Activated T-cell treated with anti-CD3 and anti-CD28 coated beads, Interleukin-2, amount 50 U/mL, for 24 hours (primary cell): Measurements from ENCODE around the gene CLOCK.

Experiments
- DNase-seq: peaks from one replicate; pipeline ENCODE4 v3.0.0-alpha.2; 2020
- H3K27ac Mint-ChIP-seq: 2 replicates; pipeline ENCODE4 v1.8.0; 2020; ENCODE audit warnings: mild to moderate bottlenecking, mixed read lengths
- H3K27me3 Mint-ChIP-seq: 2 replicates; pipeline ENCODE4 v1.8.0; 2020; ENCODE audit warnings: mixed read lengths
- H3K36me3 Mint-ChIP-seq: 2 replicates; pipeline ENCODE4 v1.8.0; 2020; ENCODE audit warnings: low read depth, mixed read lengths
- H3K4me1 Mint-ChIP-seq: 2 replicates; pipeline ENCODE4 v1.8.0; 2020; ENCODE audit warnings: low read depth, mixed read lengths
- H3K4me3 Mint-ChIP-seq: 2 replicates; pipeline ENCODE4 v1.8.0; 2020; ENCODE audit warnings: mild to moderate bottlenecking, moderate library complexity, mixed read lengths
- H3K9me3 Mint-ChIP-seq: 2 replicates; pipeline ENCODE4 v1.8.0; 2020; ENCODE audit warnings: mixed read lengths

CLOCK gene

DNA sequence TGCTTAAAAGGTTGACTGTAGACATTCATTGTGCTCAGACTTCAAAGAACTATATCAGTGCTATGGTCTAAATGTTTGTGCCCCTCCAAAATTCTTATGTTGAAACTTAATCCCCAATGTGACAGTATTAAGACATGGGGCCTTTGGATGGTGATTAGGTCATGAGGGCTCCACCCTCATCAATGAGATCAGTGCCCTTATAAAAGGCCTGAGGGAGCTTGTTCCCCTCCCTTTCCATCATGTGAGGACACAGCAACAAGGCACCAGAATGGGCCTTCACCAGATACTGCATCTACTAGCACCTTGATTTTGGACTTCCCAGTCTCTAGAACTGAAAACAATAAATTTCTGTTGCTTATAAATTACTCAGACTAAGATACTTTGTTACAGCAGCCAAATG, 28.3 kb downstream of the CLOCK start:
- no peak for DNase-seq

DNA sequence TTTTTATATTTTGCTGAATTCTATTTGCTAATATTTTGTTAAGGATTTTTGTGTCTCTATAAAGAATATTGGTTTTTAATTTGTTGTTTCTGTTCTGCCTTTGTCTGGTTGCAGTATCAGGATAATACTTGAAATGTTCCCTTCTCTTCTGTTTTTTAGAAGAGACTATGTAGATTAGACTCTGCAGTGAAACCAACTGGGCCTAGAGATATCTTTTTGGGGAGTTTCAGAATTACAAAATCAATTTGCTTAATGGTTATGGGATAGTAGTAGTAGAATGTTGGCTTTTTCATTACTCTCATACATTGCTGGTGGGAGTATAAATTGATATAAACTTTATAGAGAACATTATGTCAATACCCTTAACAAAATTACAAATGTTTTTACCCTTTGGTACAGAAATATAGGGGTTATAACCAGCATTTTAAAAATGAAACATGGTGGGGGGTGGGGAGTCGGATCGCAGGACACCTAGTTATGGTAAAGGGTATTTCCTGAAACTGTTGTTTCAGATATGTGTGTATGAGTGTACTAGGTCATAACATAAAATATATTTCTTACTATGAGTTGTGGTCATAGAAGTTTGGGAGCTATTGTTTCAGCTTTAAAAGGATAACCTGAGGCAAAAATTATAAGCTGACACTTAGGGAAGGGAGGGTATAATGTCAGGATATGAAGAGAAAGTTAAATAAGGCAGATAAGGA, 29.0 kb downstream of the CLOCK start:
- Mint-ChIP-seq H3K36me3 (peaks cover 11% of the 10 kb centered on the region), H3K9me3 (peaks cover 3% of the 10 kb centered on the region), H3K27ac (no peak overlapping the region), H3K27me3 (no peaks in the 10 kb centered on the region), H3K4me1 (peaks cover 9% of the 10 kb centered on the region), H3K4me3 (no peak overlapping the region)
- no peak for DNase-seq

More for the DNA sequence above, 28.3 kb downstream of the CLOCK start:
- Mint-ChIP-seq H3K4me3 (no peak overlapping the region), H3K27ac (no peak overlapping the region), H3K27me3 (no peaks in the 10 kb centered on the region), H3K36me3 (peaks cover 12% of the 10 kb centered on the region), H3K4me1 (peaks cover 11% of the 10 kb centered on the region), H3K9me3 (no peaks in the 10 kb centered on the region)

DNA sequence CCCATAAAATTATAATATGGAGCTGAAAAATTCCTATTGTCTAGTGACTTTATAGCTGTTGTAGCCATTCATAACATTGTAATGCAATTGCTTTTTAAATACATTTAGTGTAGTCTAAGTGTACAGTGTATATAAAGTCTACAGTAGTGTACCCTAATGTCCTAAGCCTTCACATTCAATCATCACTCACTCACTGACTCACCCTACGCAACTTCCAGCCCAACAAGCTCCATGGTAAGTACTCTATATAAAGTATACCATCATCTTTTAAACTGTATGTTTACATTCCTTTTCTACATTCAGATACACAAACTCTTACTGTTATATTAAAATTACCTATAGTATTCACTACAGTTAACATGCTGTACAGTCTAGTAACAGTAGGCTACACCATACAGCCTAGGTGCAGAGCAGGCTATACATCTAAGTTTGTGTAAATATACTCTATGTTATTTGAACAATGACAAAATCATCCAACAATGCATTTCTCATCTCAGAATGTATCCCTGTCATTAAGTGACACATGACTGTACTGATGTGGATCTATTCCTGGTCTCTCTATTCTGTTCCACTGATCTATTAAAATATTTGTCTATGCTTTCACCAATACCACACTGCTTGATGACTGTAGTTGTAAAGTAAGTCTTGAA, 33.7 kb downstream of the CLOCK start:
- H3K9me3 Mint-ChIP-seq = peaks cover 6% of the 10 kb centered on the region
- H3K36me3 Mint-ChIP-seq = peaks cover 21% of the 10 kb centered on the region
- no peak overlapping the region for H3K27ac Mint-ChIP-seq
- no peak overlapping the region for H3K4me3 Mint-ChIP-seq
- H3K4me1 Mint-ChIP-seq = peaks cover 23% of the 10 kb centered on the region
- H3K27me3 Mint-ChIP-seq = no peaks in the 10 kb centered on the region
- DNase-seq = no peak

DNA sequence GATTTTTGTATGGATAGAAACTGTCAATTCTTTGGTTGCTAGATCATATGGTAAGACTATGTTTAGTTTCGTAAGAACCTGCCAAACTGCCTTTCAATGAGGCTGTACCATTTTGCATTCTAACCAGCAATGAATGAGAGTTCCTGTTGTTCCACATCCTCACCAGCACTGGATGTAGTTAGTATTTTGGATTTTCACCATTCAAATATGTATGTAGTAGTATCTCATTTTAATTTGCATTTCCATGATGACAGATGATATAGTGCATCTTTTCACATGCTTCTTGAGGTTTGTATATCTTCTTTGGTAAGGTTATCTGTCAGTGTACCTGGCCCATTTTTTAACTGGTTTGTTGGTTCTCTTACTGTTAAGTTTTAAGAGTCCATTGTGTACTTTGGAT, 34.6 kb downstream of the CLOCK start:
- H3K4me3 Mint-ChIP-seq = no peak overlapping the region
- H3K36me3 Mint-ChIP-seq = peaks cover 27% of the 10 kb centered on the region
- peaks cover 17% of the 10 kb centered on the region for H3K4me1 Mint-ChIP-seq
- H3K9me3 Mint-ChIP-seq = peaks cover 6% of the 10 kb centered on the region
- no peaks in the 10 kb centered on the region for H3K27me3 Mint-ChIP-seq
- DNase-seq = no peak
- H3K27ac Mint-ChIP-seq = no peak overlapping the region

DNA sequence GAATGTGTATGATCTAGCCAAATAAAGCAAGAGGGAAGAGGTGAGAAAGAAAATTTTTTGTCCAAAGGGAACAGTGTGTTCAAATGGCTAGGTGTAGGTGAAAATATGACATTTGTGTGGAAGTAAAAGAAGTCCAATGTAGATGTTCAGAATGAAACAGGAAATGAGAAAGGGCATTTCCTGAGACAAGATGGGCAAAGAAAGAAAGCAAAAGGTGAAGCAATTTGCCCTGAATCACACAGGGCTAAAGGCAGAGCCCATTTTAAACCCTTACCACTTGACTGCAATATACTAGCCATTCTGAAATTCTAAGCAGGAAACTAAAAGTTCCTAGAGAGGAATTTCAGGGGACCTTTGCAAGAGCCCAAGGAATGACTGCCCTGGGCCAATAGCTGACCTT, 36.0 kb downstream of the CLOCK start:
- Mint-ChIP-seq H3K27me3 (no peaks in the 10 kb centered on the region), H3K4me3 (no peak overlapping the region), H3K27ac (no peak overlapping the region), H3K9me3 (peaks cover 6% of the 10 kb centered on the region), H3K4me1 (peaks cover 17% of the 10 kb centered on the region), H3K36me3 (peaks cover 35% of the 10 kb centered on the region)
- no peak for DNase-seq

DNA sequence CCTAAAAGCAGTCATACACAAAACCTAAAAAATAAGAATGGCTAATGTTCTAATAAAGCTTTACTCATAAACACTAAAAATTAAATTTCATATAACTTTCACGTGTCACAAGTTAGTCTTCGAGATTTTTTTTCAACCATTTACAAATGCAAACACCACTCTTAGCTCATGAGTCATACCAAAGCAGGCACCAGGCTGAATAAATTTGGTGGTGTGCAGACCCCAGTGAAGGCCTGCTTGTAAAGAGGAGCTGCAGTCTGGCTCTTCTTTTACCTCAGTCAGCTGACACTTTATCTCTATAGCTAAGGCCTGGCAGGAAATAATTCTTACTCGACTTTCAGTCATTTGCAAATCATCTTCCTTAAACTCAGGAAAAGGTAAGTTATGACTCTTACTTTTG, 37.4 kb downstream of the CLOCK start:
- DNase-seq = no peak
- Mint-ChIP-seq H3K4me1 (peaks cover 17% of the 10 kb centered on the region), H3K27me3 (no peaks in the 10 kb centered on the region), H3K4me3 (no peak overlapping the region), H3K36me3 (peaks cover 38% of the 10 kb centered on the region), H3K27ac (no peak overlapping the region), H3K9me3 (peaks cover 6% of the 10 kb centered on the region)

DNA sequence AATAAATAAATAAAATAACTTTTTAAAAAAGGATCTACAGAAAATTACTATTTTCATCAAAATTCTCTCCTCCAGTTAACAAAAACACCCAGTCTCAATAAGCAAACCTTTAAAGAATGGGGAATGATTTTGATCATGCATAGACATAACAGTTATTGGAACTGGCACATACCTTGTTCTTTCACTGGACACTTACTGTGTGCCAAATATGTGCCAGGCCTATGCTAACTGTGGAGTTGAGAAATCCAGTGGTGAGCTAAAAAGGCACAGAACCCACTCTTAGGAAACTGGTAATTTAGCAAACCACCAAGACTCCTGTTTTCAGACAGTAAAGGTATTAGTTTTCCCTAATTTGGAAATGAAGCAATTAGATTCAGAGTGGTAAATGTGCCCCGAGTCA, 39.1 kb downstream of the CLOCK start:
- Mint-ChIP-seq H3K36me3 (peaks cover 47% of the 10 kb centered on the region), H3K4me3 (no peak overlapping the region), H3K27ac (no peak overlapping the region), H3K27me3 (no peaks in the 10 kb centered on the region), H3K4me1 (peaks cover 25% of the 10 kb centered on the region), H3K9me3 (peaks cover 4% of the 10 kb centered on the region)
- DNase-seq = no peak

DNA sequence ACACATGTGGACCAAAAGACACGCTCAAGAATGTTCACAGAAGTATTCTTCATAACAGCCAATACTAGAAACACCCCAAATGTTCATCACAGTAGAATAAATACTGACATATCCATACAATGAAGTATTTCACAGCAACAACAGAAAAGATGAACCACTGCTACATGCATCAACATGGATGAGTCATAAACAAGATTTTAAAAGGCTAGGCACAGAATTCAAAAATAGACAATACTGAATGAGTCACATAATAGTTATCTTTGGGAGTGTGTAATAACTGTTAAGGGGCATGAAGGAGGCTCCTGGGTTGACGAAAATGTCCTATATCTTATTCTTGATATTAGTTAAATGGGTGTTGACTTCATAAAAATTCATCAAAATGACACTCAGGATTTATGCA, 43.5 kb downstream of the CLOCK start:
- no peaks in the 10 kb centered on the region for H3K9me3 Mint-ChIP-seq
- H3K36me3 Mint-ChIP-seq = peaks cover 40% of the 10 kb centered on the region
- H3K27me3 Mint-ChIP-seq = no peaks in the 10 kb centered on the region
- no peak overlapping the region for H3K4me3 Mint-ChIP-seq
- DNase-seq = no peak
- H3K4me1 Mint-ChIP-seq = peaks cover 8% of the 10 kb centered on the region
- H3K27ac Mint-ChIP-seq = no peak overlapping the region

DNA sequence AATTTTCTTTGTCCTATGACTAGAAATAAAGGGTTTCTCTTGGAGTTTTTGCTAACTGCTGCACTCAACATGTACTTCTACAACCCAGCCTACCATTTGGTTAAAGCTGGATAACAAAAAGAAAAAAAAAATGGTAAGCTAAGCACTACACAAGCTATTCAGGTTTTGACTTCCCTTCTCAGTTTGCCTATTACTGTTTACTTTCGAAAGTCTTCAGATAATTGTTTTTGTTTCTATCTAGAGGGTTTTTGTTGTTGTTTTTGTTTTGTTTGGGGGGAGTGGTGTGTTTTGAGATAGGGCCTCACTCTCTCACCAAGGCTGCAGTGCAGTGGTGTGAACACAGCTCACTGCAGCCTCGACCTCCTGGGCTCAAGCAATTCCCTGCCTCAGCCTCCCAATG, 46.6 kb downstream of the CLOCK start:
- DNase-seq = no peak
- Mint-ChIP-seq H3K27me3 (no peaks in the 10 kb centered on the region), H3K4me1 (peaks cover 8% of the 10 kb centered on the region), H3K4me3 (no peak overlapping the region), H3K36me3 (peaks cover 23% of the 10 kb centered on the region), H3K27ac (no peak overlapping the region), H3K9me3 (no peaks in the 10 kb centered on the region)

DNA sequence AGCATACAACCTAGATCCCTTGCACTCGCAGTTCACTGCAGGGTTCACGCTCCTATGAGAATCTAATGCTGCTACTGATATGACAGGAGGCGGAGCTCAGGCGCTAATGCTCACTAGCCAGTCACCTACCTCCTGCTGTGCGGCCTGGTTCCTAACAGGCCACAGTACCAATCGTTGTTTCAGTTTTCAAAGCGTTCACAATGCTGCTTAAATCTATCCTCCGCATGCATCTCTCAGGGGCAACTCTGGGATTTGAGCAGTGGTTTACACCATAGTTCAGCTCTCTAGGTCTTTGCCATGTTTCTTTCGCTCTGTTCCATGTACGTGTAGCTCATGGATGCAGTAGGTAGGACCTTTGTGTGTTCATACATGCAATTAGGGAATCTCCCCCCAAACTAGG, 47.2 kb downstream of the CLOCK start:
- DNase-seq = no peak
- Mint-ChIP-seq H3K27me3 (no peaks in the 10 kb centered on the region), H3K36me3 (peaks cover 22% of the 10 kb centered on the region), H3K4me1 (peaks cover 8% of the 10 kb centered on the region), H3K4me3 (no peak overlapping the region), H3K27ac (no peak overlapping the region), H3K9me3 (no peaks in the 10 kb centered on the region)

DNA sequence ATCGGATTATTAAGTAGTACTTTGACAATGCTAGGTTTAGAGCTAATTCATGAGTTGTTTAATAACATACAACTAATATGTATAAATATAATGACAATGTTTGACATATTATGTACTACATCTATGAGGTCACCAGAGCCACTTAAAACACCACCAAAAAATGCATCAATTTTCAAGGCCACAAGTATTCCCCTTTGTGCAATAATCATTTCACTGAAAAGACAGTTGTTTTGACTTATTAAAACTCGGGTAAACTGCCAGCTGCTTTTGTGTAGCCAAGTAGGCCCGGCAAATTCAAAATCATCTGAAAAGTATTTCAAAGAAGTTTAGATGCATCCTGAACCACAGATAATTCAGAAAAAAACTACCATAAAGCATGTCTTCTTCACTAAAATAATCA, 48.7 kb downstream of the CLOCK start:
- H3K4me1 Mint-ChIP-seq = peaks cover 2% of the 10 kb centered on the region
- H3K4me3 Mint-ChIP-seq = no peak overlapping the region
- no peak for DNase-seq
- H3K27me3 Mint-ChIP-seq = no peaks in the 10 kb centered on the region
- H3K27ac Mint-ChIP-seq = no peak overlapping the region
- H3K9me3 Mint-ChIP-seq = no peaks in the 10 kb centered on the region
- peaks cover 16% of the 10 kb centered on the region for H3K36me3 Mint-ChIP-seq

DNA sequence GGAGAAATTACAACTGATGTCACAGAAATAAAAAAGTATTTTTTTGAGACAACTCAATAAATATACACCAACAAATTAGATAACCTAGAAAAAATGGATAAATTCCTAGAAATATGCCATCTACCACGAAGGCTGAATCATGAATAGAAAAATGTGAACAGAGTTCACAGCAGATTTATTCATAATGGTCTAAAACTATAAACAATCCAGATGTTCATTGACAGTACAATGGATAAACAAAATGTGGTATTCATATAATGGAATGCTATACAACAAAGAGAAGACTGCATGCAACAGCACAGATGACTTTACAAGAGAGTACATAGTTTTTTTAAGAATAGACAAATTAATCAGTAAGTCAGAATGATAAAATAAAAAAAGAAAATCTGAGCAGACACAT, 55.2 kb downstream of the CLOCK start:
- H3K27me3 Mint-ChIP-seq = no peaks in the 10 kb centered on the region
- peaks cover 5% of the 10 kb centered on the region for H3K4me1 Mint-ChIP-seq
- no peaks in the 10 kb centered on the region for H3K9me3 Mint-ChIP-seq
- no peak overlapping the region for H3K4me3 Mint-ChIP-seq
- no peaks in the 10 kb centered on the region for H3K36me3 Mint-ChIP-seq
- H3K27ac Mint-ChIP-seq = no peak overlapping the region
- no peak for DNase-seq

DNA sequence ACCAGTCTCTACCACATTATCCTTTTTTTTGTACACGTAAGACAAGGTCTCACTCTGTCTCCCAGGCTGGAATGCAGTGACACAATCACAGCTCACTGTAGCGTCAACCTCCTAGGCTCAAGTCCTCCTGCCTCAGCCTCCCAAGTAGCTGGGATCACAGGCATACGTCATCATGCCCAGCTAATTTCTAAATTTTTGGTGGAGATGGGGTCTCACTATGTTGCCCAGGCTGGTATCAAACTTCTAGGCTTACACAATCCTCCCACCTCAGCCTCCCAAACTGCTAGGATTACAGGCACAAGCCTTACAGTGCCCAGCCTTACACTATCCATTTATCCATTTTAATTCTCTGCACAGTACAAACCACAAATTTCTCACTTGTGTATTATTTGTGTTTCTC, 58.0 kb downstream of the CLOCK start:
- Mint-ChIP-seq H3K9me3 (no peaks in the 10 kb centered on the region), H3K4me1 (peaks cover 5% of the 10 kb centered on the region), H3K27me3 (no peaks in the 10 kb centered on the region), H3K4me3 (no peak overlapping the region), H3K36me3 (peaks cover 3% of the 10 kb centered on the region), H3K27ac (no peak overlapping the region)
- no peak for DNase-seq

DNA sequence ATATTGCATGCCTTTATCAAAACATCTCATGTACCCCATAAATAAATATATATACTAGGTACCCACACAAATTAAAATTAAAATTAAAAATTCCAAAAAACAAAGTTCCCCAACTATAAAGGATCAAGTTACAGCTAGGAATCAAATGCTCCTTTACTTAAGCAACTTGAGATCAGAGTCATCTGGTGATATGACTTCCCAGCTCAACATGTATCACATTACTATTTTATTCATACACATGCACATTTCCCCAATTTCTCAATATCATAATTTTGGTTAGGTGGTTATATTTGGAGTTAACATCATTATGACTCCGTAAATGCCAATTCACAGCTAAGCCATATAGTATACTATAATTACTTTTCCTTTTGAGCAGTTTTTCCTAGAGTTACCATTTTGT, 60.9 kb downstream of the CLOCK start:
- no peaks in the 10 kb centered on the region for H3K4me1 Mint-ChIP-seq

DNA sequence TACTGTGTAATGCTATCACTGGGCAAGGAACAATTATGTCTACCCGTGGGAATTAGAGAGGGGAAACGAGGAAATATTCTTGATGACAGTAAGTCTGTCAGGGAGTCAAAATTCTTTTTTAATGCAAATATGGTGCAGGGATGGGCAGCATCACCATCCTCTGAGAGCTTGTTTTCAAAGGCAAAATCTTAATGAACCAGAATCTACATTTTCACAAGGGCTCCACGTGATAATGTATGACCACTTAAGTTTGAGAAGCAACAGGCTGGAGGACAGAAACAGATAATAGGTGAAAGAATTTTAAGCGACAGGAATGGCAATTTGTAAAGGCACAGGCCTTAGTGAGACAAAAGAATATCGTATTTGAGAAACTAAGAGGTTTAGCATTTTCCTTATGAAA, 63.4 kb downstream of the CLOCK start:
- H3K27me3 Mint-ChIP-seq = no peaks in the 10 kb centered on the region
- H3K4me3 Mint-ChIP-seq = no peak overlapping the region
- peaks cover 35% of the 10 kb centered on the region for H3K36me3 Mint-ChIP-seq
- no peaks in the 10 kb centered on the region for H3K4me1 Mint-ChIP-seq
- H3K27ac Mint-ChIP-seq = no peak overlapping the region
- no peaks in the 10 kb centered on the region for H3K9me3 Mint-ChIP-seq
- no peak for DNase-seq

More for the DNA sequence above, 60.9 kb downstream of the CLOCK start:
- no peaks in the 10 kb centered on the region for H3K27me3 Mint-ChIP-seq
- peaks cover 26% of the 10 kb centered on the region for H3K36me3 Mint-ChIP-seq
- no peak overlapping the region for H3K27ac Mint-ChIP-seq
- no peaks in the 10 kb centered on the region for H3K9me3 Mint-ChIP-seq
- no peak for DNase-seq
- no peak overlapping the region for H3K4me3 Mint-ChIP-seq
